Endothelial cell of umbilical vein (primary cell): ENCODE data around the gene MTR.

Source experiments
- CTCF ChIP-seq, 2 donors: IDR thresholded peaks; 1 replicate in 1 of 2; 2 replicates in 1 of 2; pipeline ENCODE4 v1.5.1; 2011; ENCODE audit warnings: low read length in 2 of 2, mild to moderate bottlenecking in 2 of 2, moderate library complexity in 2 of 2, control low read depth in 1 of 2, inconsistent platforms in 1 of 2, low read depth in 1 of 2; ENCODE audit not compliant: insufficient read depth in 1 of 2; ENCODE audit errors: extremely low read depth in 1 of 2
- EZH2 ChIP-seq: IDR thresholded peaks from 2 replicates; pipeline ENCODE4 v1.6.1; 2012; ENCODE audit warnings: borderline replicate concordance, low read depth, mild to moderate bottlenecking, moderate library complexity, low read length, inconsistent platforms; ENCODE audit not compliant: severe bottlenecking
- GATA2 ChIP-seq: IDR thresholded peaks from 2 replicates; pipeline ENCODE4 v1.7.0; 2011; ENCODE audit warnings: low read depth, mild to moderate bottlenecking, moderate library complexity, mixed read lengths, low read length; ENCODE audit not compliant: insufficient read length, insufficient read depth
- POLR2A ChIP-seq: IDR thresholded peaks from 2 replicates; pipeline ENCODE4 v1.6.1; 2012; ENCODE audit warnings: low read depth, mild to moderate bottlenecking, control low read depth, low read length
- POLR2AphosphoS5 ChIP-seq: IDR thresholded peaks from 2 replicates; pipeline ENCODE4 v1.6.1; 2012; ENCODE audit warnings: low read depth, mild to moderate bottlenecking, control low read depth, low read length, moderate library complexity; ENCODE audit not compliant: insufficient read depth

DNA sequence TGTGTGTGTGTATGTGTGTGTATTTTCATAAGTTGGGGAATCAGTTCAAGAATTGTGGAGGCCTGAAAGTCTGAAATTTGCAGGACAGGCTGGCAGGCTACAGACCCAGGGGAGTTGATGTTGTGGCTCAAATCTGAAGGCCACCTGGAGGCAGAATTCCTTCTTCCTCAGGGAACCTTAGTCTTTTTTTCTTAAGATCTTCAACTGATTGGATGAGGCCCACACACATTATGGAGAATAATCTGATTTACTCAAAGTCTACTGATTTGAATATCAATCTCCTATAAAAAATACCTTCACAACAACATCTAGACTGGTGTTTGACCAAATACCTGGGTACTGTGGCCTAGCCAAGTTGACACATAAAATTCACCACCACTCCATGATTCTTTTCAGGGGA, 147.3 kb downstream of the MTR start:
- no peak for TF ChIP-seq EZH2
- TF ChIP-seq POLR2AphosphoS5: no peak
- TF ChIP-seq CTCF (IDR thresholded peaks at IDR 0.05; ENCODE audit: extremely low read depth in 1 of 2, insufficient read depth in 1 of 2, low read depth in 1 of 2, low read length in 2 of 2): no peak
- TF ChIP-seq POLR2A: no peak
- no peak for TF ChIP-seq GATA2
